H1 (cell line): ENCODE results near the gene SGO2. TPM values are rescaled to one million over a fixed set of nuclear protein-coding genes. Genes with fewer than 3 reads are reported as not detected.

Experiments
- CHD1 ChIP-seq: IDR thresholded peaks from 2 replicates; pipeline ENCODE4 v1.6.1; 2012; ENCODE audit warnings: low read depth, low read length, improper control_type of control experiment
- polyA plus RNA-seq, 7 experiments: library from polyadenylated mRNA; depleted of rRNA in 3 of 7; stranded (reverse) in 5 of 7; unstranded in 2 of 7; fragments of >200 nt in 5 of 7; fragments of 200-250 nt in 2 of 7; gene quantifications; 1 replicate in 5 of 7; 2 replicates in 1 of 7; 4 replicates in 1 of 7; pipeline versions ENCODE4 v1.2.1 to v1.2.3, GENCODE V29; 2011 to 2013; ENCODE audit warnings: missing spikeins in 2 of 7, mixed read lengths in 2 of 7
- total RNA-seq: library from RNA; stranded (reverse); fragmentation: NEBNext Ultra II Directional; extraction: Animal tissue kit (Norgen Biotek cat#: 25700); gene quantifications from 2 replicates; pipeline ENCODE4 v1.2.1, GENCODE V29; 2021
- TF ChIP-seq, protein P1 (sequence below): IDR thresholded peaks from 2 replicates; pipeline ENCODE4 v1.6.1; 2011; ENCODE audit warnings: low read length, improper control_type of control experiment
- TF ChIP-seq, protein P2 (sequence below): fragments of 300-600 bp; sonication (generic); IDR thresholded peaks from 2 replicates; pipeline ENCODE4 v1.7.1; 2012; ENCODE audit warnings: low read length, moderate library complexity, mild to moderate bottlenecking, inconsistent platforms; ENCODE audit not compliant: insufficient replicate concordance

SGO2 gene
- total and polyA plus RNA-seq, 2 of the 8 experiments (the other 6 are each of a cell fraction or from before 2014, with no cell fraction given) = 2.4 to 33.2 TPM

DNA sequence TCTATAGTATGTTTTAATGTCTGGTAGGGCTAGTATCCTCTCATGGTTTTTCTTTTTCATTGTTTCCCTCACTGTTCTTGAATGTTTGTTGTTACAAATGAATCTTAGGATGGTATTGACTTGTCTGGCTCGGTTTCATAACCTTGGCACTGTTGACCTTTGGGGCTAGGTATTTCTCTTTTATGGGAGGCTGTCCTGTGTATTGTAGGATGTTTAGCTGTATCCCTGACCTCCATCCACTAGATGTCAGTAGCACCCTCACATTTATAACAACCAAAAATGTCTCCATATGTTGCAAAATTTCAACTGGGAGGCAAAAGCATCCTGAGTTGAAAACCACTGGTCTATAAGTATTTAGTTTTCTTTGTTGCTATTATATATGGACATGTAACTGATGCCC, 52.8 kb downstream of the SGO2 start (continued):
- TF ChIP-seq CHD1 = no peak
- TF ChIP-seq, protein P1, sequence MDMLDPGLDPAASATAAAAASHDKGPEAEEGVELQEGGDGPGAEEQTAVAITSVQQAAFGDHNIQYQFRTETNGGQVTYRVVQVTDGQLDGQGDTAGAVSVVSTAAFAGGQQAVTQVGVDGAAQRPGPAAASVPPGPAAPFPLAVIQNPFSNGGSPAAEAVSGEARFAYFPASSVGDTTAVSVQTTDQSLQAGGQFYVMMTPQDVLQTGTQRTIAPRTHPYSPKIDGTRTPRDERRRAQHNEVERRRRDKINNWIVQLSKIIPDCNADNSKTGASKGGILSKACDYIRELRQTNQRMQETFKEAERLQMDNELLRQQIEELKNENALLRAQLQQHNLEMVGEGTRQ = no peak
- TF ChIP-seq, protein P2, sequence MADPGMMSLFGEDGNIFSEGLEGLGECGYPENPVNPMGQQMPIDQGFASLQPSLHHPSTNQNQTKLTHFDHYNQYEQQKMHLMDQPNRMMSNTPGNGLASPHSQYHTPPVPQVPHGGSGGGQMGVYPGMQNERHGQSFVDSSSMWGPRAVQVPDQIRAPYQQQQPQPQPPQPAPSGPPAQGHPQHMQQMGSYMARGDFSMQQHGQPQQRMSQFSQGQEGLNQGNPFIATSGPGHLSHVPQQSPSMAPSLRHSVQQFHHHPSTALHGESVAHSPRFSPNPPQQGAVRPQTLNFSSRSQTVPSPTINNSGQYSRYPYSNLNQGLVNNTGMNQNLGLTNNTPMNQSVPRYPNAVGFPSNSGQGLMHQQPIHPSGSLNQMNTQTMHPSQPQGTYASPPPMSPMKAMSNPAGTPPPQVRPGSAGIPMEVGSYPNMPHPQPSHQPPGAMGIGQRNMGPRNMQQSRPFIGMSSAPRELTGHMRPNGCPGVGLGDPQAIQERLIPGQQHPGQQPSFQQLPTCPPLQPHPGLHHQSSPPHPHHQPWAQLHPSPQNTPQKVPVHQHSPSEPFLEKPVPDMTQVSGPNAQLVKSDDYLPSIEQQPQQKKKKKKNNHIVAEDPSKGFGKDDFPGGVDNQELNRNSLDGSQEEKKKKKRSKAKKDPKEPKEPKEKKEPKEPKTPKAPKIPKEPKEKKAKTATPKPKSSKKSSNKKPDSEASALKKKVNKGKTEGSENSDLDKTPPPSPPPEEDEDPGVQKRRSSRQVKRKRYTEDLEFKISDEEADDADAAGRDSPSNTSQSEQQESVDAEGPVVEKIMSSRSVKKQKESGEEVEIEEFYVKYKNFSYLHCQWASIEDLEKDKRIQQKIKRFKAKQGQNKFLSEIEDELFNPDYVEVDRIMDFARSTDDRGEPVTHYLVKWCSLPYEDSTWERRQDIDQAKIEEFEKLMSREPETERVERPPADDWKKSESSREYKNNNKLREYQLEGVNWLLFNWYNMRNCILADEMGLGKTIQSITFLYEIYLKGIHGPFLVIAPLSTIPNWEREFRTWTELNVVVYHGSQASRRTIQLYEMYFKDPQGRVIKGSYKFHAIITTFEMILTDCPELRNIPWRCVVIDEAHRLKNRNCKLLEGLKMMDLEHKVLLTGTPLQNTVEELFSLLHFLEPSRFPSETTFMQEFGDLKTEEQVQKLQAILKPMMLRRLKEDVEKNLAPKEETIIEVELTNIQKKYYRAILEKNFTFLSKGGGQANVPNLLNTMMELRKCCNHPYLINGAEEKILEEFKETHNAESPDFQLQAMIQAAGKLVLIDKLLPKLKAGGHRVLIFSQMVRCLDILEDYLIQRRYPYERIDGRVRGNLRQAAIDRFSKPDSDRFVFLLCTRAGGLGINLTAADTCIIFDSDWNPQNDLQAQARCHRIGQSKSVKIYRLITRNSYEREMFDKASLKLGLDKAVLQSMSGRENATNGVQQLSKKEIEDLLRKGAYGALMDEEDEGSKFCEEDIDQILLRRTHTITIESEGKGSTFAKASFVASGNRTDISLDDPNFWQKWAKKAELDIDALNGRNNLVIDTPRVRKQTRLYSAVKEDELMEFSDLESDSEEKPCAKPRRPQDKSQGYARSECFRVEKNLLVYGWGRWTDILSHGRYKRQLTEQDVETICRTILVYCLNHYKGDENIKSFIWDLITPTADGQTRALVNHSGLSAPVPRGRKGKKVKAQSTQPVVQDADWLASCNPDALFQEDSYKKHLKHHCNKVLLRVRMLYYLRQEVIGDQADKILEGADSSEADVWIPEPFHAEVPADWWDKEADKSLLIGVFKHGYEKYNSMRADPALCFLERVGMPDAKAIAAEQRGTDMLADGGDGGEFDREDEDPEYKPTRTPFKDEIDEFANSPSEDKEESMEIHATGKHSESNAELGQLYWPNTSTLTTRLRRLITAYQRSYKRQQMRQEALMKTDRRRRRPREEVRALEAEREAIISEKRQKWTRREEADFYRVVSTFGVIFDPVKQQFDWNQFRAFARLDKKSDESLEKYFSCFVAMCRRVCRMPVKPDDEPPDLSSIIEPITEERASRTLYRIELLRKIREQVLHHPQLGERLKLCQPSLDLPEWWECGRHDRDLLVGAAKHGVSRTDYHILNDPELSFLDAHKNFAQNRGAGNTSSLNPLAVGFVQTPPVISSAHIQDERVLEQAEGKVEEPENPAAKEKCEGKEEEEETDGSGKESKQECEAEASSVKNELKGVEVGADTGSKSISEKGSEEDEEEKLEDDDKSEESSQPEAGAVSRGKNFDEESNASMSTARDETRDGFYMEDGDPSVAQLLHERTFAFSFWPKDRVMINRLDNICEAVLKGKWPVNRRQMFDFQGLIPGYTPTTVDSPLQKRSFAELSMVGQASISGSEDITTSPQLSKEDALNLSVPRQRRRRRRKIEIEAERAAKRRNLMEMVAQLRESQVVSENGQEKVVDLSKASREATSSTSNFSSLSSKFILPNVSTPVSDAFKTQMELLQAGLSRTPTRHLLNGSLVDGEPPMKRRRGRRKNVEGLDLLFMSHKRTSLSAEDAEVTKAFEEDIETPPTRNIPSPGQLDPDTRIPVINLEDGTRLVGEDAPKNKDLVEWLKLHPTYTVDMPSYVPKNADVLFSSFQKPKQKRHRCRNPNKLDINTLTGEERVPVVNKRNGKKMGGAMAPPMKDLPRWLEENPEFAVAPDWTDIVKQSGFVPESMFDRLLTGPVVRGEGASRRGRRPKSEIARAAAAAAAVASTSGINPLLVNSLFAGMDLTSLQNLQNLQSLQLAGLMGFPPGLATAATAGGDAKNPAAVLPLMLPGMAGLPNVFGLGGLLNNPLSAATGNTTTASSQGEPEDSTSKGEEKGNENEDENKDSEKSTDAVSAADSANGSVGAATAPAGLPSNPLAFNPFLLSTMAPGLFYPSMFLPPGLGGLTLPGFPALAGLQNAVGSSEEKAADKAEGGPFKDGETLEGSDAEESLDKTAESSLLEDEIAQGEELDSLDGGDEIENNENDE = no peak
